Common myeloid progenitor, CD34-positive (primary cell): Measurements from ENCODE around the gene TRAPPC3.
A peak's percentile ranks its signal among the peaks of the same experiment; 100 is the strongest.

Experiments used
- CTCF ChIA-PET: fragments of 350-600 bp; sonication (Branson Sonifier 250); formaldehyde crosslinking; loops from one replicate; lab custom pipeline; 2021; ENCODE audit warnings: antibody characterized with exemption; lab: Charles Lee
- POLR2A ChIA-PET: fragments of 350-600 bp; sonication (Branson Sonifier 250); formaldehyde crosslinking; loops from one replicate; lab custom pipeline; 2021; ENCODE audit warnings: antibody characterized with exemption; lab: Charles Lee
- DNase-seq, 3 donors: peaks; one replicate each; pipeline versions ENCODE4 v3.0.0 to v3.0.0-alpha.2; 2013
- H3K27ac ChIP-seq, 2 experiments: 1 replicate in 1 of 2; 2 replicates in 1 of 2; pipeline ENCODE4 v1.7.0; 2013; ENCODE audit warnings: inconsistent platforms in 2 of 2, low read length in 2 of 2, mild to moderate bottlenecking in 2 of 2, low read depth in 1 of 2, moderate library complexity in 1 of 2; ENCODE audit not compliant: severe bottlenecking in 2 of 2, insufficient read depth in 1 of 2, poor library complexity in 1 of 2
- H3K27me3 ChIP-seq, 5 experiments: replicated peaks in 2 of 5; 1 replicate in 3 of 5; 2 replicates in 2 of 5; pipeline versions ENCODE4 v1.6.1 to v1.7.0; 2013; ENCODE audit warnings: low read length in 4 of 5, mild to moderate bottlenecking in 2 of 5, moderate library complexity in 2 of 5, inconsistent platforms in 1 of 5; ENCODE audit not compliant: insufficient read depth in 5 of 5, control insufficient read depth in 4 of 5
- H3K36me3 ChIP-seq, 4 experiments: 1 replicate in 2 of 4; 2 replicates in 2 of 4; pipeline versions ENCODE4 v1.6.1 to v1.7.0; 2013; ENCODE audit warnings: low read length in 3 of 4, control low read depth in 1 of 4, mild to moderate bottlenecking in 1 of 4; ENCODE audit not compliant: control insufficient read depth in 4 of 4, insufficient read depth in 4 of 4
- H3K4me1 ChIP-seq, 4 experiments: 1 replicate in 3 of 4; 2 replicates in 1 of 4; pipeline versions ENCODE4 v1.6.1 to v1.7.1; 2013; ENCODE audit warnings: low read length in 3 of 4, mild to moderate bottlenecking in 3 of 4, control low read depth in 1 of 4, inconsistent platforms in 1 of 4, moderate library complexity in 1 of 4; ENCODE audit not compliant: control insufficient read depth in 4 of 4, insufficient read depth in 4 of 4; ENCODE audit errors: control extremely low read depth in 1 of 4
- H3K4me3 ChIP-seq, 7 experiments: 1 replicate in 4 of 7; 2 replicates in 3 of 7; pipeline versions ENCODE4 v1.5.1 to v1.7.0; 2013; ENCODE audit warnings: mild to moderate bottlenecking in 7 of 7, low read length in 6 of 7, moderate library complexity in 6 of 7, inconsistent platforms in 2 of 7, low read depth in 2 of 7, control low read depth in 1 of 7; ENCODE audit not compliant: insufficient read depth in 4 of 7, control insufficient read depth in 1 of 7; ENCODE audit errors: extremely low read depth in 1 of 7
- H3K9me3 ChIP-seq, 5 experiments: 1 replicate in 4 of 5; 2 replicates in 1 of 5; pipeline versions ENCODE4 v1.6.1 to v1.7.1; 2013; ENCODE audit warnings: low read length in 4 of 5, mild to moderate bottlenecking in 2 of 5, inconsistent platforms in 1 of 5, low read depth in 1 of 5, moderate library complexity in 1 of 5; ENCODE audit not compliant: control insufficient read depth in 4 of 5, insufficient read depth in 2 of 5; ENCODE audit errors: control extremely low read depth in 1 of 5
- WGBS: methylation state at CpG from one replicate; pipeline ENCODE4 v1.1.5; 2013; ENCODE audit not compliant: insufficient coverage; 5-methylcytosine and 5-hydroxymethylcytosine counted together

Gene TRAPPC3

GRCh38 chr1:36128905-36129206 lies 20.4 kb downstream of the TRAPPC3 start:
- POLR2A ChIA-PET = no interaction called here

GRCh38 chr1:36128126-36128904 lies 21.0 kb downstream of the TRAPPC3 start:
- WGBS = 96% methylated on average over 11 of the region's 11 CpGs
- Histone ChIP-seq H3K36me3 (no peaks in the 10 kb centered on the region), H3K4me1 (peaks cover 0 to 16% (median 12%) of the 10 kb centered on the region in 4 experiments), H3K27ac (no peak overlapping the region), H3K4me3 (no peak overlapping the region), H3K27me3 (peaks cover 0 to 26% (median 5%) of the 10 kb centered on the region in 5 experiments), H3K9me3 (no peaks in the 10 kb centered on the region)
- CTCF ChIA-PET = interaction anchor here (0.6 to 11.5 kb wide), 8 partner anchors 12 to 270 kb away, joined by 3 to 283 read pairs (median 6); partner anchors contain the start of gene ADPRS
- POLR2A ChIA-PET = no interaction called here
- DNase-seq = no peak

More at GRCh38 chr1:36128905-36129206, 20.4 kb downstream of the TRAPPC3 start:
- CTCF ChIA-PET = interaction anchor here (0.6 to 11.5 kb wide), 7 partner anchors 11 to 271 kb away, joined by 3 to 283 read pairs (median 6); partner anchors contain the start of gene ADPRS
- no peak for DNase-seq
- peaks cover 0 to 24% (median 5%) of the 10 kb centered on the region in 5 experiments for H3K27me3 ChIP-seq
- H3K27ac ChIP-seq = no peak overlapping the region
- H3K9me3 ChIP-seq = no peaks in the 10 kb centered on the region
- H3K4me3 ChIP-seq = no peak overlapping the region
- peaks cover 0 to 12% (median 7%) of the 10 kb centered on the region in 4 experiments for H3K4me1 ChIP-seq
- 92% methylated on average over 3 of the region's 3 CpGs for WGBS
- no peaks in the 10 kb centered on the region for H3K36me3 ChIP-seq

- DNase-seq = no peak
- Histone ChIP-seq H3K27ac (no peak overlapping the region), H3K36me3 (no peaks in the 10 kb centered on the region), H3K9me3 (no peaks in the 10 kb centered on the region), H3K4me1 (peaks cover 0 to 23% (median 21%) of the 10 kb centered on the region in 4 experiments), H3K4me3 (no peak overlapping the region), H3K27me3 (peaks cover 0 to 31% (median 5%) of the 10 kb centered on the region in 5 experiments)
- ChIA-PET CTCF (interaction anchor here (0.6 to 11.5 kb wide), 3 partner anchors 20 to 33 kb away, joined by 3 to 283 read pairs (median 4); partner anchors contain the start of gene ADPRS), POLR2A (no interaction called here)
- WGBS = 67% methylated on average over 4 of the region's 7 CpGs
Measured at GRCh38 chr1:36126797-36127500, 22.3 kb downstream of the TRAPPC3 start.

GRCh38 chr1:36126005-36126716 lies 23.1 kb downstream of the TRAPPC3 start:
- Histone ChIP-seq H3K36me3 (no peaks in the 10 kb centered on the region), H3K4me3 (no peak overlapping the region), H3K27me3 (peaks cover 0 to 31% (median 5%) of the 10 kb centered on the region in 5 experiments), H3K27ac (no peak overlapping the region), H3K9me3 (no peaks in the 10 kb centered on the region), H3K4me1 (peaks cover 0 to 23% (median 21%) of the 10 kb centered on the region in 4 experiments)
- no peak for DNase-seq
- 97% methylated on average over 15 of the region's 21 CpGs for WGBS
- ChIA-PET POLR2A (no interaction called here), CTCF (interaction anchor here (0.6 to 11.5 kb wide), 2 partner anchors 29 to 34 kb away, joined by 3 to 283 read pairs; partner anchors contain the start of gene ADPRS)

GRCh38 chr1:36125129-36125991 lies 23.9 kb downstream of the TRAPPC3 start, which contains the start of gene COL8A2:
COL8A2 (minus strand) TSS chr1:36125222; CDS start chr1:36100242, 24,980 bp downstream.
- POLR2A ChIA-PET = interaction anchor here (0.5 kb wide), 1 partner anchor 11 kb away, joined by 3 read pairs; no protein-coding TSS in a partner anchor

More at GRCh38 chr1:36125129-36125991, 23.9 kb downstream of the TRAPPC3 start, which contains the start of gene COL8A2:
- peak within 1 kb of the TSS in 4 of 7 experiments; percentile 15 to 65 (median 35) for H3K4me3 ChIP-seq
- H3K9me3 ChIP-seq = no peaks in the 10 kb centered on the region
- H3K27me3 ChIP-seq = peaks cover 0 to 31% (median 5%) of the 10 kb centered on the region in 5 experiments
- no peak within 1 kb of the TSS for H3K27ac ChIP-seq
- 19% methylated on average over 66 of the region's 77 CpGs for WGBS
- CTCF ChIA-PET = no interaction called here
- peaks cover 0 to 23% (median 21%) of the 10 kb centered on the region in 4 experiments for H3K4me1 ChIP-seq
- no peaks in the 10 kb centered on the region for H3K36me3 ChIP-seq
- peak in 2 of 3 donors; percentile 17 to 28 for DNase-seq
